GM18873 (cell line): ENCODE measurements around the gene SNU13.
"Not testable (repeated sequence)": the region's sequence is repeated elsewhere in the genome, so short reads cannot be mapped to it uniquely, and the experiment has no call there.

Experiments
- ATAC-seq: cut with Tn5 transposase; IDR thresholded peaks from one replicate; pipeline ENCODE4 v1.9.1; 2021; ENCODE audit warnings: mild to moderate bottlenecking, moderate library complexity, moderate number of reproducible peaks; ENCODE audit not compliant: unreplicated experiment, low FRiP score

The SNU13 gene

GRCh38 chr22:41682033-41682807 lies 6.4 kb downstream of the SNU13 start:
- ATAC-seq = no peak

- no peak for ATAC-seq
Measured at GRCh38 chr22:41681616-41682015, 7.1 kb downstream of the SNU13 start.

- ATAC-seq = no peak
Measured at GRCh38 chr22:41676134-41676533, 12.5 kb downstream of the SNU13 start.

DNA sequence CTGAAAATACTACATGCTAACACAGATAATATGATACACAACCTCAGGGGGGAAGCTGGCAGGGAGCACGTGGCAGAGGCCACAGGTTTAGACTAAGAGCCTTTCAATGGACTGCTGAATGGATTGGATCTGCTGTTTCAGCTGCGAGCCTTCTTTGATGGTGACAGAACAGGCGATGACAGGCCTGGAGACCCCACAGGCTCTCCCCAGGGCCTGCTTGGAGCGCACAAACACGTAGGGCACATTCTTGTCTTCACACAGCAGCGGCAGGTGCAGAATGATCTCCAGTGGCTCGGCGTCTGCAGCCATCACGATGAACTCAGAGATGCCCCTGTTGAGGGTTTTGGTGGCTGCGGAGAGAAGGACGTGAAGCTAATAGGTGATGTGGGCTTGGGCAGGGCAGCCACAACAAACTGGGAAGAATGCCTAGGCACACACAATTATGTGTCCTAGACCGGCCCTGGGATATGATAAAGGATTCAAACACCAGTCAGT lies 13.8 kb downstream of the SNU13 start:
- no peak for ATAC-seq

- ATAC-seq = no peak
Measured at GRCh38 chr22:41672780-41673509, 15.7 kb downstream of the SNU13 start.

- ATAC-seq = not testable (repeated sequence)
Measured at GRCh38 chr22:41672096-41672495, 16.6 kb downstream of the SNU13 start.

GRCh38 chr22:41668971-41669911 lies 19.4 kb downstream of the SNU13 start:
- ATAC-seq = no peak

DNA sequence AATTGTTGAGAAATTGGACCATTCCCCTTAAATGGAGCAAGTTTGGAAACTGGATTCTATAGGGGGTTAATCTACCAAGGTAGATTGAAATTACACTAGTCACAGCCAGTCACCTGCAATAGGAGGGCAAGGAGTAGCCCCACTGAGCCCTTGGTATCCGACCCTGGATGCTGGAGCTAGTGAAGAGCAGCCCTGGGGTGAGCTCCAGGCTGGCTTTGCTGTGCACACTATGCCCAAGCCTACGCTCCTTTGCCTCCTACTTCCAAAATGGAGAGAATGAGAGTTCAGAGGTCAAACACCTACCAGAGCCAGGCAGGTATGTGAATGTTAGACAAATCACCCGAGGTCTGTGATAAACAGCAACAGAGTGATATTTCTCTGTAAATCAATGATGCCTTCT lies 23.7 kb downstream of the SNU13 start:
- no peak for ATAC-seq

DNA sequence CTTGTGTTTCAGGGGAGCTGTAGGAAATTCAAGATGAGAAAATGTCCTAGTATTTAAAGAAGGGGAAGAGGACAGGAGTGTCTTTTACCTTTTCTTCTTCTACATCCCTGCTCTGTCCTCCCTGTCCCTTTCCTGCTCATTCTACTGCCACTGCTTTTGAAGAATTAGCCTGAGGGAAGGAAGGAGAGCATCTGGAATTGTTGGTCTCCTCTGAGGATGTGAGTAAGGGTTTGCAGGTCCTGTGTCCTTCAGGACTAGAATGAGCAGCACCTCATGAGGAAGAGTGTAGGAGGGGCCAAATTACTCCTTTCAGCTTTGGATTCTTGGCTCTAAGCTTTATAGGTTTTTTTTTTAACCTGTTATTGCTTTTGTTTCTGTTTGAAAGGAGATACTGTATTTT lies 24.2 kb downstream of the SNU13 start:
- ATAC-seq = no peak

DNA sequence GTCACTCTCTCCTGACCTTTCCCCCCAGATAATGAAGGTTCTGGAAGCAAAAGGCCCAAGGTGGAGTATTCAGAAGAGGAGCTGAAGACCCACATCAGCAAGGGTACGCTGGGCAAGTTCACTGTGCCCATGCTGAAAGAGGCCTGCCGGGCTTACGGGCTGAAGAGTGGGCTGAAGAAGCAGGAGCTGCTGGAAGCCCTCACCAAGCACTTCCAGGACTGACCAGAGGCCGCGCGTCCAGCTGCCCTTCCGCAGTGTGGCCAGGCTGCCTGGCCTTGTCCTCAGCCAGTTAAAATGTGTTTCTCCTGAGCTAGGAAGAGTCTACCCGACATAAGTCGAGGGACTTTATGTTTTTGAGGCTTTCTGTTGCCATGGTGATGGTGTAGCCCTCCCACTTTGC lies 25.1 kb downstream of the SNU13 start:
- ATAC-seq = not testable (repeated sequence)

DNA sequence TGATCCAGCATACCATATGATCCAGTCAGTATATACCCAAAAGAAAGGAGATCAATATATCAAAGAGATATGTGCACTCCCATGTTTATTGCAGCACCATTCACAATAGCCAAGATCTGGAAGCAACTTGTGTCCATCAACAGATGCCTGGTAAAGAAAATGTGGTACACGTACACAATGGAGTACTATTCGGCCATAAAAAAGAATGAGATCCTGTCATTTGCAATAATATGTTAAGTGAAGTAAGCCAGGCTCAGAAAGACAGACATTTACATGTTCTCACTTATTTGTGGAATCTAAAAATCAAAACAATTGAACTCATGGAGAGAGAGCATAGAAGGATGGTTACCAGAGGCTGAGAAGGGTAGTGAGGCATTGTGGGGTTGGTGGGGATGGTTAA lies 27.0 kb downstream of the SNU13 start:
- no peak for ATAC-seq

- ATAC-seq = no peak
Measured at GRCh38 chr22:41661088-41661487, 27.6 kb downstream of the SNU13 start.

DNA sequence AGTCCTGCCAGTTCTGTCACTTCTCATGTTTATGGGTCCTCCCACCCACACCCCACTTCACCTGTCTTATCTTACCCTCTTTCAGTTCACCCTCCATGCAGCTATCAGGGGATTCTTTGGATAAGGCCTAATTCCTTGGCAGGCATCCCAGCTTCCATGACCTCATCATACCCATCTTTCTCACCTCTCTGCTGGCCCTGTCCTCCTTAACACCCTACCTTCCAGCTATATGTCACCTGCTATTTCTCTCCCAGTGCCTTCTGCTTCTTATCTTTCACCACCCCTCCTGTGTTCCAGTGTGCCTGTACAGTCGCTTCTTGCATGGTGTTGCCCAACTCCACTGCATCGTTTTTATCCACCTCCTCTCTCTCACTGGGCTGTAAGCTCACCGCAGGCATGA lies 28.3 kb downstream of the SNU13 start:
- no peak for ATAC-seq

DNA sequence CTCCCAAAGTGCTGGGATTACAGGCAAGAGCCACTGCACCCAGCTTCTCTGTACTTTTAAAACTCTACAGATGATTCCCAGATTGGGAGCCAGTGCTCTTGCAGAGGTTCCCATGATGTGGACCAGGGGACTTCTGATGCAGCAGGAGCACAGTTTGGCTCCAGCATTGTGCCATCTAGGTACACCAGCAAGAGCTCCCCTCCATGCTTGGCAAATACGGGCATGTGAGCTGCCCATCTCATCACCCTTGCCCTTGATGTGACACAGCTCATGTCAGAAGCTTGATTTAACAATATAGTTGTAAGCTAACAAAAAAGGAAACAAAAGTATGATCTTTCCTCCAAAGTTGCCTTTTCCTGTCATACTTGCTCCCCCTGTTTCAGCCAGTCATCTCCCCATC lies 28.7 kb downstream of the SNU13 start:
- no peak for ATAC-seq

DNA sequence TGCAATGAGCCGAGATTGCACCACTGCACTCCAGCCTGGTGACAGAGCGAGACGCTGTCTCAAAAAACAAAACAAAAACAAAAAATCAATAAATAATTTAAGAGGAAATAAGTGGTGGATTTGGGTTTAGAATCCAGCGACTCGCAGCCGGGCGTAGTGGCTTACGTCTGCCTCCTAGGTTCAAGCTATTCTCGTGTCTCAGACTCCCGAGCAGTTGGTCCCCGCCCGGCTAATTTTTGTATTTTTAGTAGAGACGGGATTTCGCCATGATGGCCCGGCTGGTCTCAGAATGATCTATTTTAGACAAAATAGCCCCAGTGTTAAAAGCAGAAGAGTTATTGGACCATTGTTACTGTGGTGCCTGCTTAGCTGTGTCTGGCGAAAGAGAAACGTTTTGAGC lies 29.8 kb downstream of the SNU13 start:
- ATAC-seq = no peak

DNA sequence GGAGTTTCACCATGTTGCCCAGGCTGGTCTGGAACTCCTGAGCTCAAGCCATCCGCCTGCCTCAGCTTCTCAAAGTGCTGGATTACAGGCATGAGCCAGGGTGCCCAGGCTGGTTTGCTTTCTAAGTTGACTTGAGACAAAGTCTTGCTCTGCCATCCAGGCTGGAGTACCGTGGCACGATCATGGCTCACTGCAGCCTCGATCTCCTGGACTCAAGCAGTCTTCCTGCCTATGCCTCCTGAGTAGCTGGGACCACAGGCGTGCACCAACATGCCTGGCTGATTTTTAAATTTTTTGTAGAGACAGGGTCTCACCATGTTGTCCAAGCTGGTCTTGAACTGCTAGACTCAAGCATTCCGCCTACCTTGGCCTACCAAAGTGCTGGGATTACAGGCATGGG lies 31.0 kb downstream of the SNU13 start:
- ATAC-seq = no peak

DNA sequence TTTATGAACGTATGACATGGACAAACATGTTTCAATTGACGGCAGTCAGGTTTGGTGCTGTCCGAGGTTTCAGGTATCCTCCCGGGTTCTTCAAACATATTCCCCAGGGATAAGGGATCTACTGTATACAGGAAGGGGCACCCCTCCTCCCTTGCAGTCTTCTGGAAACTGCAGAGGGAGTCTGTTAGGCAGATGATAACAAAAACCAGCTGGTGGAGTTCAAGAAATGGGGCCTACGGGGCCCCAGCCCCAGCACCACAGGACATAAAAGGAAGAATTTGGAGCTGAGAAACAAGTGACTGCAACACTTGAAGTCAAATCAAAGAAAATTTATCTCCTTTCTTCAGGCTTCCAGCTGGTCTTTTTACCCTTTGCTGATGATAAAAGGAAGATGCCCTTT lies 32.1 kb downstream of the SNU13 start:
- ATAC-seq = no peak

- no peak for ATAC-seq
Measured at GRCh38 chr22:41654322-41654721, 34.3 kb downstream of the SNU13 start.

GRCh38 chr22:41650821-41651220 lies 37.8 kb downstream of the SNU13 start:
- no peak for ATAC-seq

DNA sequence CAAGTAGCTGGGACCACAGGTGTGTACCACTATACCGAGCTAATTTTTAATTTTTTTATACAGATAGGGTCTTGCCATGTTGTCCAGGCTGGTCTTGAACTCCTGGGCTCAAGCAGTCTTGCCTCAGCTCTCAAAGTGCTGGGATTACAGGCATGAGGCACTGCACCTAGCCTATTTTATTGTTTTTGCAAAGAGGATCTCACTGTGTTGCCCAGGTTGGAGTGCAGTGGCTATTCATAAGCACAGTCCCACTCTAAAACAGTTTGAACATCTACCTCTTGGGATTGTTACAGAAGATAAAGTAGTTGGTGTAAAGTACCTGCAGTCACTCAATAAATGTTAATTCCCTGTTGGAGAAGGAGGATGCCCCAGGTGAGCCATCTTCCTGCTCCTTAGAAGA lies 38.4 kb downstream of the SNU13 start:
- no peak for ATAC-seq

DNA sequence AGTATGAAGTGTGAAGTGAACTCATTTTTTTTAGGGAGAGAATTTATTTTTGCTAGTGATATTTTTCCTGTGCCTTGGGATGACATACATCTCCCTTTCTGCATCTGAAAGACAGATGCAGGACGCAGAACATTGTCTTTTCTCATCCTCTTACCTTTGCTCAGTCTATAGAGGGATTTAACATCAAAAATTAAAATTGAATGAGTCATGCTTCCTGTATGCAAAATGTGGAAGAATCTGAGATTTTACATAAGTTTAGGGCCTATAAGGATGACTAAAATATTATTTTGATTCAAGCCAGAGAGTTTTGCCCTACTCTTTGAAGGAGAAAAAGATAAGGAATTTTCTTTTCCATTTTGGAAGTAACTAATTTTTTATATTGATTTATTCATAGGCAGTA lies 40.2 kb downstream of the SNU13 start:
- no peak for ATAC-seq
